Measurements from ENCODE around the gene PHLDB3.
"Not testable (repeated sequence)": the region's sequence is repeated elsewhere in the genome, so short reads cannot be mapped to it uniquely, and the experiment has no call there.

PHLDB3 gene
- 26.7 to 52.1 reads per million in 2 donors for total RNA-seq

GRCh38 chr19:43504426-43505185, at the start of gene PHLDB3:
PHLDB3 (minus strand) TSS chr19:43504746; CDS start chr19:43504118, 628 bp downstream.
- peak; percentile 21 to 67 (median 23) for DNase-seq

DNA sequence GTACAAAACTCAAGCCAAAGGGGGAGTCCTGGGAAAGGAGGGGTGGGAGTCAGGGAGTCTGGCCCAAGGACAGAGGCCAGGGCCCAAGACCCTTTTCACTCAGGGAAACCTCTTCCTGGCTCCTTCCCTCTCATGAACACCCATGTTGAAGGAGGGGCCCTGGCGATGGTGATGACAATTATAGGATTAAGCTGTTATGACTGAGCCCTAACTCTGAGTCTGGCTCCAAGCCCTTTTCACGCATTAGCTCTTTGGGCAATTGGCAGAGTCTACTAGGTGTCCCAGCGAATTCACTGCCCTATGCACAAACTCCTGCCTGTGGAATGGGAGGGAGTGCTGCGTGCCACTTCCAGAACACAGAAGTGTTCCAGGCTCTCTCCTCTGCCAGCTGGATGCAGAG, 49.1 kb upstream of the PHLDB3 start:
- no peak for DNase-seq

GRCh38 chr19:43552616-43553015, 48.1 kb upstream of the PHLDB3 start:
- no peak for DNase-seq

GRCh38 chr19:43552198-43552450, 47.6 kb upstream of the PHLDB3 start:
- DNase-seq, result no peak

- DNase-seq, result no peak
Measured at GRCh38 chr19:43551399-43552197, 47.1 kb upstream of the PHLDB3 start.

DNA sequence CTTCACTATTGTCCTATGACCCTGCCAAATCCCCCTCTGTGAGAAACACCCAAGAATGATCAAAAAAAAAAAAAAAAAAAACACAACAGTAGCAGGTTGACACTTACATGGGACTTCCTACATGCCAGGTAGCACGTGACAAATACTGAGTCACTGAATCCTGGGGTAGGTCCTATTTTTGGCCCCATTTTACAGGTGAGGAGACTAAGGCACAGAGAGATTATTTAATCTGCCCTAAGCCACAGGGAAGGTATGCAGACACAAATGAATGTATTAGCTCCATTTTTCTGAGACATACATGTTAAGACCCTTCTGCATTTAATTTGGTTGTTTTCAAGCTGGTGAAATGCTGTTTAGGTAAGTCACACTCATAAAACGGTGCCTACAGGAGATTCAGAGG, 44.2 kb upstream of the PHLDB3 start:
- no peak for DNase-seq

GRCh38 chr19:43547926-43548325, 43.4 kb upstream of the PHLDB3 start:
- not testable (repeated sequence) for DNase-seq

DNA sequence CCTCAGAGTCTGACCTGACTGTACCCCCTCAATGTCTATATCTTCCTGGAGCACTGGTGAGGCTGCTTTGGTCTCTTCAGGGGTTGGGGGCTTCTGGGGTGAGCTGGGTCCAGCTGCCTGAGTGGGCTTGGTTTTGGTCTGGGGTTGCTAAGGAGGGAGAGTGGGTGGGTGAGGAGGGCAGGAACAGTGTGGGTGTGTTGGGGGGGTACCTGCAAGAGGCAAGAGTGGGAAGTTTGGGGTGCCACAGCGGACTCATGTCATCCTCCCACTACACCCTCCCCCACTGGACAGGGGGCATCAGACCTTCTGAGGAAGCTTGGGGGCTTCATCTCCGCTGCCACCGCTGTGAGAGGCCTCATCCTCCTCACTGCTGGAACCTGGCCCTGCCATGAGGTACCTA, 42.0 kb upstream of the PHLDB3 start:
- no peak for DNase-seq

- no peak for DNase-seq
Measured at GRCh38 chr19:43545981-43546380, 41.4 kb upstream of the PHLDB3 start.

DNA sequence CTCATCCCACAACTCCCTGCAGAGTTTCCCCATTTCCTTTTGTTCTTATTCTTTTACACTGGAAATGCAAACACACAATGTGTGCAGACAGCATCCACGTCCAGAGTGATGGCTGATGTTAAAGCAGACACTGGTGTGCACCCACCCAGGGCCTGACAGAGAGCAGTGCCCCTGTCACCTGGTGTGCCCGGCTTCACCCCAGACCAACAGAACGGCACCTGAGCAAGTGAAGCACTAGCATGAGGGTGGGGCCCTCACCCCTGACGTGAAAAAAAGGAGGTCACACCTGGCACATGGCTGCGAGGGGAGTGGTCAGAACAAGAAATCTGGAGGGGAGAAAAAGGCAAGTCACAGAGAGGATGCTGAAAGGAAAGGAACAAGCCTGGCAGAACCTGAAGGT, 40.7 kb upstream of the PHLDB3 start:
- no peak for DNase-seq

- DNase-seq, result no peak
Measured at GRCh38 chr19:43544077-43544476, 39.5 kb upstream of the PHLDB3 start.

DNA sequence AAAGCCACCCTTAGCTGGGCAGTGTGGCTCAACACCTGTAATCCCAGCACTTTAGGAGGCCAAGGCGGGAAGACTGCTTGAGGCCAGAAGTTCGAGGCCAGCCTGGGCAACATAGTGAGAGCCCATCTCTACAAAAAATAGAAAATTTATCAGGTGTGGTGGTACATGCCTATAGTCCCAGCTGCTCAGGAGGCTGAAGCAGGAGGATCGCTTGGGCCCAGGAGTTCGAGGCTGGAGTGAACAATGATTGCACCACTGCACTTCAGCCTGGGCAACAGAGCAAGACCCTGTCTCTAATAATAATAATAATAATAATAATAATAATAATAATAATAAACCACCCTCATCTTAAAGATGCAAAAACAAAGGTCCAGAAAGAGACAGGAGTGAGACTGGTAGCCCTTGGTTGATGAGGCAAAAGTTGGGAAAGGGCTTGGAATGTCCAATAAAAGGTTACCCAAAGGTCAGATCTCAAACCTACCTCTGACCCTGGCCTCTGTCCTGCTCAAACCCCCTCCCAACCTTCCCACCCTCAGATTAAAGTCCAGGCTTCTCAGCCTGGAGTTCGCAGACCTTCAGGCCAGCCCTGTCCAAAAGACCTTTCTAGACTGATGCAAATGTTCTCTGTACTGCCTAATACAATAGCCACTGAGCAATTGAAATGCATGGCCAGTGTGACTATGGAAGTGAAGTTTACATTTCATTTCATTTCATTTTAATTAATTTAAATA, 37.5 kb upstream of the PHLDB3 start:
- DNase-seq, result no peak

- no peak for DNase-seq
Measured at GRCh38 chr19:43540381-43540780, 35.8 kb upstream of the PHLDB3 start.

DNA sequence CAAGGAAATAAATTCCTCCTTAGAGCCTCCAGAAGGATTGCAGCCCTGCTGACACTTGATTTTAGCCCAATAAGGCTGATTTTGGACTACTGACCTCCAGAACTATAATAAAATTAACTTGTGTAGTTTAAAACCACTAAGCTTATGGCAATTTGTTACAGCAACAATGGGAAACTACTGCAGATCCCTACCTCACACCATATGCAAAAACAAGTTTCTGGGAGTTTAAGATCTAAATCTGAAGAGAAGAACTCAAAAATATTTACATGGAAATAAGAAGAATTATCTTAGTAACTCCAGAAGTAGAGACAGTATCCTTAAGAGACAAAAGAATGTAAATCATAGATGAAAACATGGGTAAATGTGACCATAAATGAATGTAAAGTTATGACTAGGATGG, 34.4 kb upstream of the PHLDB3 start:
- no peak for DNase-seq

GRCh38 chr19:43534816-43535761, 30.5 kb upstream of the PHLDB3 start:
- DNase-seq, result peak in 2 of 5 experiments; percentile 10 to 20

DNA sequence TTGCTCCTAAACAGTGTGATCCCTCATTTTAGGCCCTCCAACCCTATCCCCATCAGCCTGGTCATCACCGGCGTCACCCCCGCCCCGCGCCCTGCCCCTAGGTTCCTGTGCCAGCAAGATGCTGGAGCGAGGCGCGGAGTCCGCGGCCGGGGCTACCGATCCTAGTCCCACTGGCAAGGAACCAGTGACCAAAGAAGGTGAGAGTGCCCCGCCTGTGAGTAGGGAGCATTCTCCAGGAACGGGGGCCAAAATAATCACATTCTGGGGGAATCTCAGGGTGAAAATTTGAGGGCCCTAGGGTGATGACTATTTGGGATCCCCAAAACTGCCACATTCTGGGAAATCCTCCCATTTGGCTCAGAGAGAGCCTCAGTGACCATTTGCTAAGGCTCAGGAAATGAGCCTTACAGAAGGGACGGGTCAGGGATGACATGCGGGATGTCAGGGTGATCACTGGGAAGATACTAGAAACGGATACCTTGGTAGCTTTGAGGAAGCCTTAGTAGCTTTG, 29.8 kb upstream of the PHLDB3 start:
- no peak for DNase-seq

- peak; percentile 80 to 99 (median 89) for DNase-seq
Measured at GRCh38 chr19:43533546-43534304, 29.2 kb upstream of the PHLDB3 start.

- DNase-seq, result peak; percentile 51 to 96 (median 77)
Measured at GRCh38 chr19:43532962-43533545, 28.5 kb upstream of the PHLDB3 start, which contains the start of gene ZNF575. ZNF575 (plus strand) TSS chr19:43533188; CDS start chr19:43534423, 1,235 bp downstream.

DNA sequence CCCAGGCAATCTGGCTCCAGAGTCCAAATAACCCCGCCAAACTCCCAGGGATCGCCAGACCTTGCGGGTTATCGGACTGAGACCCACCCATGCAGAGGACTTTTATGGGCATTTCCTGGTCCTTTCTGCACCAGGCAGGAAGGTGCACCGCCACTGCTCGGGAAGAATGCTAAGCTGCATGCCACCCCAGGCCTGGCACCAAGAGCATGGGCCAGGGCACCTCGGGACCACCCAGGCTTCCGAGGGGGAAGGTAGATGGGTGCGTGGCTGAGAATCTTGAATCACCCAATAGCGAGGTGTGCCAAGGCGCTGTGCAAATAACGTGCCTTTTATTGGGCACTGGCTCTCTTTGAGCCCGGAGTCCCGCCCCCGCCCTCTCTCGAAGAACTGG, 28.0 kb upstream of the PHLDB3 start:
- peak in 1 of 5 experiments; percentile 89 for DNase-seq

GRCh38 chr19:43527860-43528622, 23.5 kb upstream of the PHLDB3 start:
- DNase-seq, result peak in 1 of 5 experiments; percentile 32
